Stimulated activated CD4-positive, alpha-beta T cell treated with anti-CD3 and anti-CD28 coated beads, Interleukin-15, amount 100 ng/mL, for 24 hours (primary cell): Measurements from ENCODE around the gene RBM5.
A peak's percentile ranks its signal among the peaks of the same experiment; 100 is the strongest.

Source experiments
- DNase-seq: peaks from one replicate; pipeline ENCODE4 v3.0.0-alpha.2; 2020

The RBM5 gene

GRCh38 chr3:50121072-50122032 is 32.6 kb downstream of the RBM5 start:
- DNase-seq = peak; percentile 81

- DNase-seq = no peak
Observed at GRCh38 chr3:50122071-50122470, 33.4 kb downstream of the RBM5 start.

GRCh38 chr3:50122661-50123391 is 34.1 kb downstream of the RBM5 start:
- DNase-seq = no peak

- DNase-seq = no peak
Observed at GRCh38 chr3:50123394-50124051, 34.8 kb downstream of the RBM5 start.

GRCh38 chr3:50124052-50124799 is 35.5 kb downstream of the RBM5 start:
- no peak for DNase-seq

GRCh38 chr3:50124800-50125178 is 36.1 kb downstream of the RBM5 start:
- DNase-seq = no peak

GRCh38 chr3:50125541-50126286 is 37.0 kb downstream of the RBM5 start:
- DNase-seq = no peak

GRCh38 chr3:50126287-50127211 is 37.8 kb downstream of the RBM5 start:
- DNase-seq = no peak

- DNase-seq = no peak
Observed at GRCh38 chr3:50127251-50127691, 38.6 kb downstream of the RBM5 start.

GRCh38 chr3:50128001-50128400 is 39.3 kb downstream of the RBM5 start:
- DNase-seq = no peak

GRCh38 chr3:50130436-50130835 is 41.7 kb downstream of the RBM5 start:
- DNase-seq = no peak

- DNase-seq = no peak
Observed at GRCh38 chr3:50132421-50133282, 43.9 kb downstream of the RBM5 start.

GRCh38 chr3:50133283-50133615 is 44.5 kb downstream of the RBM5 start:
- DNase-seq = no peak

- DNase-seq = no peak
Observed at GRCh38 chr3:50134367-50134766, 45.6 kb downstream of the RBM5 start.

- DNase-seq = no peak
Observed at GRCh38 chr3:50135964-50136363, 47.2 kb downstream of the RBM5 start.

GRCh38 chr3:50136714-50137405 is 48.1 kb downstream of the RBM5 start:
- DNase-seq = no peak

GRCh38 chr3:50137531-50137930 is 48.8 kb downstream of the RBM5 start:
- DNase-seq = no peak

GRCh38 chr3:50138266-50139200 is 49.8 kb downstream of the RBM5 start:
- no peak for DNase-seq
